GM18907 (cell line): ENCODE data around the gene PPM1E.
"Not testable (repeated sequence)": the region's sequence is repeated elsewhere in the genome, so short reads cannot be mapped to it uniquely, and the experiment has no call there.

Experiments
- ATAC-seq: cut with Tn5 transposase; IDR thresholded peaks from one replicate; pipeline ENCODE4 v1.9.1; 2021; ENCODE audit warnings: mild to moderate bottlenecking, moderate library complexity; ENCODE audit not compliant: unreplicated experiment

Gene PPM1E

DNA sequence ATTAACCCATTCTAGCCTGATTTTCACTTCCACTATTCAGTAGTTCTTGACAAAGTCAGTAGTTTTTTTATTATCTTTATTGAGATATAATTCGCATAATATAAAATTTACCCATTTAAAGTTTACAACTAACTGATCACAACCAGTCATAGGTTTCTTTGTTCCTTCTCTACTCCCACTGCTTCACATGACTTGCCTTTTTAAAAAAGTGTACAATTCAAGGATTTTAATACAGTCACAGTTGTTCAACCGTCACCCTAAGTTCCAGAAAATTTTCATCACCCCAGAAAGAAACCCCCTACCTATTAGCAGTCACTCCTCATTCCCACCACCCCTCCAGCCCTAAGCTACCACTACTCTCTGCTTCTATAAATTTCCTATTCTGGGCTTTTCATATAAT, 188.5 kb downstream of the PPM1E start:
- ATAC-seq, result no peak

DNA sequence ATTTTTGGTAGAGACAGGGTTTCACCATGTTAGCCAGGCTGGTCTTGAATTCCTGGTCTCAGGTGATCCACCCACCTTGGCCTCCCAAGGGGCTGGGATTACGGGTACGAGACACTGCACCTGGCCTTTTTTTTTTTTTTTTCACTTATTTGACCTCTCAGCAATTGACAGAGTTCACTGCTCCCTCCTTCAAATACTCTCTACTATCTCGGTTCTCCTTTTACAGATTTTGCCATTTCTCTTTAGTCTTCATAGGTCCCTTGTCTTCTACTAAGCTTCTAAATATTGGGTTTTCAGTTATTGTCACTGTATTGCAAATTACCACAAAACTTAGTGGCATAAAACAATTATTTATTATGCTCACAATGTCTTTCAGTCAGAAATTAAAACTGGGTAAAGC, 191.8 kb downstream of the PPM1E start:
- no peak for ATAC-seq

DNA sequence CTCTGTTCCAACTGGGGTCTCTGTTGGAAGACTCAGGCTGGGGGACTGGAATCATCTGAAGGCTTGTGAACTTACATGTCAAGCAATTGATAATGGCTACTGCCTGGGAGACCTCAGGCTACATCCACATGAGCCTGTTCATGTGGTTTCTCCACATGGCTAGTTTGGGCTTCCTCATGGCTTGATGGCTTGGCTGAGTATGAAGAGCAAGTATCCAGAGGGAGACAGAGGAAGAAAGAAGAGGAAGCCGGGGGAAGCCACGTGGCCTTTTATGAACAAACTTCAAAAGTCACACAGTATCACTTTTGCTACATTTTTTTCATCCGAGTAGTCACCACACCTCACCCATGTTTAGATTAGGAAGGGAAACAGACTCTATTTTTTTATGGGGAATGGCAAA, 192.2 kb downstream of the PPM1E start:
- no peak for ATAC-seq

DNA sequence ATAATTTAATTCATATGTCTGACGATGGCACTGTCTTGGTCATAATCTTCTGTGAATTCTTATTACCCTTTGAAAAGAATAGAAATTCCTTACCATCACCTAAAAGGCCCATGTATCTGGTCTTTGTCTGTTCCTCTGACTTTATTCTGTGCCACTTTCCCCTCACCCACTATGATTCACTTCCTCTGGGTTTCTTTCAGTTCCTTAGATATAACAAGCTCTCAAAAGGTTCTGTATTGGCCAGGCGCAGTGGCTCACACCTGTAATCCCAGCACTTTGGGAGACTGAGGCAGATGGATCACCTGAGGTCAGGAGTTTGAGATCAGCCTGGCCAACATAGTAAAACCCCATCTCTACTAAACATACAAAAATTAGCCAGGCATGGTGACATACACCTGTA, 198.7 kb downstream of the PPM1E start:
- ATAC-seq, result not testable (repeated sequence)

DNA sequence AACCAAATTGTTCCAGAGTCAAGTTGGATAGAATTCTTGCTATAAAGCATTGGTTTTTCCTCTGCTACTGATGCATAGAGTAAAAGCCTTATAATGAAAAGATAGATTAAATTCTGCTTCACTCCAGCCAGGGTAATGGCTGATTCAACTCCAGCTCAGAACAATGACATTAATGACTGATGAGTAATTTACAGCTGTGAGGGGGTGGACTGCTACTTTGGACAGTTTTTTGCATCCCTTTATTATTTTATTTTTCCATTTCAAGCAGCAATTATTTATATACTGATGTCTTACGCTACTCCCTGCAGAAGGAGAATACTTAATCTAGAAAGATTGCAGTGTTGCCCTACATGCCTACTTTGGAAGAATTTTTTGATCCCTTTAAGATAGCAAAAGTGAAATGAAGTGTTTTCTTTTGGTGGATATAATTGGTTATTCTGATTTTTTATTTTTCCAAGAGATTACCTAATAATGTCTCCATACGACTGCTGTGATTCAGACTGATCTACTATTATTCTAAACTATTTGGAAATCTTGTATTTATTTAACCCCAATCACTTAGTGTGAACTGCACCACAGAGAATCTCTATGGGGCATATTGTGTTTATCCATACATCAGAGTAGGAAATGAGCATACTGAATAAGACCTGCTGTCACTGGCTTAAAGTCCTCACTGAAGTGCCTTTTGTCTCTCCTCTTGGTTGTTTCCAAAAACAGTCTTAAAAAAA, 201.5 kb downstream of the PPM1E start:
- no peak for ATAC-seq

DNA sequence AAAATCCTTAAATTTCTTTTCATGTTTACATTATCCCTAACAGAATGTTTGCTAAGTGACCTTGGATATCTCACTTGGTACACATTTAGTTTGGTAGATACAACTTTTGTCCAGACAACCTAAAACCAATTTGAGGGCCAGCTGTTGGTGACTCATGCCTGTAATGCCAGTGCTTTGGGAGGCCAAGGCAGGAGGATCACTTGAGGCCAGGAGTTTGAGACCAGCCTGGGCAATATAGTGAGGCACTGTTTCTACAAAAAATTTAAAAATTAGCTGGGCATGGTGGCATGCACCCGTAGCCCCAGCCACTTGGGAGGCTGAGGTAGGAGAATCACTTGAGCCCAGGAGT, 202.0 kb downstream of the PPM1E start:
- not testable (repeated sequence) for ATAC-seq

DNA sequence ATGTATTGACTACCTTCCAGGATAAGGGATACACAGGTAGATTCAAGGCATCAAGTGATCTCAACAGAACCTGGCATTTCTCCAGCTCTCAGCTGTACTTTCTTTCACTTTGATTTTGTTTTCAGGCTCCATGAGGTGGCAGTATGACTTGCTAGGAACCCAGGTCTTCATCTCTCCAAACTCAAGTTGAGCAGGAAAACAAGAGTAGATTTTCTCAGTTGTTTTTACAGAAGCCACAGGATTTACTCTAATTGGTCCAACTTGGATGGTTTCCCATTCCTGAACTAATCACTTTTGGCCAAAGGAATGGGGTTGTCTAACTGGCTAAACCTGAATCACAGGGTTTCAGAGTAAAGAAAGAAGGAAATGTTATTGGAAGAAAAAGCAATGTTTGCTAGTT, 204.4 kb downstream of the PPM1E start:
- no peak for ATAC-seq

DNA sequence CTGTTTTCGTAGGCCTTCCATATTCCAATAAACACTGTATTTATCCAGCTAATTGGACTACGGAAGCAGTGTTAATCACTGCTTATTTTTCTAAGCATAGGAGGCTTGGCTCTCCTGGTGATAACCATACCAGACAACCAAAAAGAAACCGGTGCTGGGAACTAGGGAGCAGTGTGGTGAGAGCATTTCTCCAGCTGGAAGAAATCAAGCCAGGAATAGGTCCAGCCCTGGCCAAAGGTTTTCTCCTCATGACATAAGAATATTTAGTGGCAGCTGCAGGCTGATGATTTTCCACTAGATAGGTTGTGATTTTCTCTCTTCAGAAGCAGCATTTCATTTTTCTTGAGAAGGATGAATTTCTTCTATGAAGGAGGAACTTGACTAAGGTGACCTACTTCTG, 209.6 kb downstream of the PPM1E start:
- no peak for ATAC-seq

DNA sequence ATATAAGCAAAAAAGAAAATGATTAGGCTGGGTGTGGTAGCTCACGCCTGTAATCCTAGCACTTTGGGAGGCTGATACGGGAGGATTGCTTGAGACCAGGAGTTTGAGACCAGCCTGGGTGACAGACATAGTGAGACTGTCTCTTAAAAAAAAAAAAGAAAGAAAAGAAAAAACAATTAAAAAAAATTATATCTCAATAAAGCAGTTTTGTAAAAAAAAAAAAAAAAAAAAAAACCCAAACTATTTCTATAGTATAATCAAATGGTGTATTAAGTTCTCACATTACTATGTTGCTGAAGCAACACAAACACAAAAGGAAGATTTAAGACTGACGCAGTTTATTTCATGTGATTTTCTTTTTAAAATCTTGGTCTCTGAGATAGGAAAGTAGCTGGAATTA, 210.6 kb downstream of the PPM1E start:
- no peak for ATAC-seq

DNA sequence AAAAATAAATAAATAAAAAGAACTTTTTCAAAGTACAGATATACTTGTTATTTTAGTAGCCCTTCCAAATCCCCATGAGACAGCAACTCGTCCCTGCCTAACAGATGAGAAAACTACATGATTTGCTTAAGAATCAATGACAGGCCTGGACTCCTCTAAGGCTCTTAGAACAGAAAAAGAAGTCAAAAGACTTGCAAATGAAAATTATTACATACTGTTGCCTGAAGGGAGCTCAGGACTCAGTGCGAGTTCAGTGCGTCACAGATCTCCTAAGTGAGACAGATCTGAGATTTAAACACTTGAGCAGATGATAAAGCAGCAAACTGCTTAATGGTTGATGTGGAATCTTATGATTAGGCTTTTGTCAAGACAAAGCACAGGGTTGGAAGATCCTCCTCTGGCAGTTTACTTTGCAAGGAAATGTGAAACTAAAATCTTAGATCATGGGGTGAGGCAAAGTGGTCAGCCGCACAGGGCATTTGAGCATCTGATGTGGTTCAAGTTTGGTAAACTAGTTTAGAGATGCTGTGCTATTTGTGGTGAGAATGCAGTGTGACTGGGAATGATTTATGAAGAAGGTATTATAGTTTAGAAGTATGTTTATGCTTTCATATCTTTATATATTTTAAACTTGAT, 212.9 kb downstream of the PPM1E start:
- no peak for ATAC-seq

DNA sequence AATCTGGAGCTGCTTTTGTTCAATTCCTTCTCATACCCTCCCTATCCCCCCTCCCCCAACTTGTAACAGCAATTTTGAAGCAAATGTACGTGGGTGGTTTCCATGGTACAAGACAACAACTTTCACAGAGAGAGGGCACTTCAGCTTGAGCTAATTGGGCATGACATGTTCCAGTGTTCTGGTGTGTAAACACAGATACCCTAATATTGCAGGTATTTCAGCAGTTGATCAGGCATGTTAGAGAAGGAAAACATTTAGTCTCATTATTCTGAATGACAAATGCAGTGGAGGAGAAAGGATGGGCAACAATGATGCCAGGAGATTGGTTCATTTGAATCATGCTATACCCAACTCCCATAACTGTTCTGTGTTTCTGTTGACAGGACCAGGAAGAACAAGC, 213.5 kb downstream of the PPM1E start:
- ATAC-seq, result no peak

DNA sequence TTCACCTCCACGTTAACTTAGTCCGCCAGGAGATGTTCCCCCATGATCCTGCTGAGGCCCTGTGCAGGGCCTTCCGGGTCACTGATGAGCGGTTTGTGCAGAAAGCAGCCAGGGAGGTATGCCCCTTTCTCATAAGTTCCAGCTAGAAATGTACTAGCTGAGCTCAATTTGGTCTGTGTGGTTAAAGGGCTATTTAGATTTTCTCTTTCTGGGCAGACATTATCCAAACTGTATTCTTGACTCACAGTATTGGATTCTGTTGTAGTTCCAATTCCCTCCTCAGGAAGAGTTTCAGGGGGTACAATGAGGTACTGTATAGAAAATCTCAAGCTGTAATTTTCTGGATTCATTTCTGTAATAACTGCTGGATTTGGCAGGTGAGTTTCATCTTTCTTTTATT, 214.0 kb downstream of the PPM1E start:
- no peak for ATAC-seq

DNA sequence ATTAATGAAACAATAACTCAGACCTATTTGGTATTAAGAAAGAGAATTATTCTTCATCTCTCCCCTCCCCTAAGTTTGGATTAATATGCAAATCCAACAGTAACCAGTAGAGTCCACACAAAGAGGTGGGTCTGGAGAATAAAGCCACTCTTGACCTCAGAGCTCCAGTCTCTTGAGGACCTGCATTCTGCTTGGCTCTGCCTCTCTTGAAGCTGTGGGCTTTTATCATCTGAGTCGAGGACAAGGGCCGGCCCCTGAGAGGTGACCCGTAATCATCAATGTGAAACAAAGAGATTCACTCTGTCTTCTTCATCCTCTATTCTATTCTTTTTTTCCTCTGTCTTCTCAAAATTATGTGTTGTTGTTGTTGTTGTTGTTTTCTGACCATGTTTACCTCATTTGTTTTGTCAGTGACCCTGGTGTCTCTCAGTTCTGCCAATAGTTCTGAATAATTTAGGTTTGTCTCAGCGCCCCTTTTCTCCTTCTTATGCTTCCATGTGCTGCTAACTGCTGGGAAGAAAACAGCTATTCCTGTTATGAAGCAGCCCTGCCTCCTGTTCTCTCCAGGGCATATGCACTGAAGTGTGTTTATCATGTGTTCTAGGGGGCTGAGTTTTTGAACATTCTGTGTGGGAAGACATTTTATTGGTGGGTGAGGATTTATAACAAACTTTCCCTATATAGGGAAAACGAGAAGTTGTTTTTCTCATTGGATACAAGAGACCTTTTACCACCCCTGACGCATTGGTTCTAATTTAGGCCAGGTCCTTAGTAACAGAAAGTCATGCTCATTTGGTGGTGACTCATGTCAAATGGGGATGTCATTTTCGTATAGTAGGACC, 215.2 kb downstream of the PPM1E start:
- ATAC-seq, result no peak

DNA sequence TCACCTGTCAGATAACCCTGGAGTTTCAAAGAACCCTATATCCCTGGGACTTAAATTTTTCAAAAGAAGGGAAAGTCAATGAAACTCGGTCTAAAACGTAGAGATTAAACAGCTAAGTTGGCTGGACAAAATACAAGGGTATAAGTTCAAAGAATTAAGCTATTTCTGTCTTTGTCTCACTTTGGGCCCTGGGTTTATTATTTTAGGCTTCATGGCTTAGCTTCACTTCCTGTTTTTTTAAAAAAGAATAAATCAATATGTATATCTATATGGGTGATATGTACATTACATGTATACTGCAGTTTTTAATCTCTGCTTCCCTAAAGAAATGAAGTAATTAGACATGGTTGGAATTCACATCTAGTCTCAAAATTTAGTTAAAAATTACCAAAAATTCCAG, 218.7 kb downstream of the PPM1E start:
- no peak for ATAC-seq

DNA sequence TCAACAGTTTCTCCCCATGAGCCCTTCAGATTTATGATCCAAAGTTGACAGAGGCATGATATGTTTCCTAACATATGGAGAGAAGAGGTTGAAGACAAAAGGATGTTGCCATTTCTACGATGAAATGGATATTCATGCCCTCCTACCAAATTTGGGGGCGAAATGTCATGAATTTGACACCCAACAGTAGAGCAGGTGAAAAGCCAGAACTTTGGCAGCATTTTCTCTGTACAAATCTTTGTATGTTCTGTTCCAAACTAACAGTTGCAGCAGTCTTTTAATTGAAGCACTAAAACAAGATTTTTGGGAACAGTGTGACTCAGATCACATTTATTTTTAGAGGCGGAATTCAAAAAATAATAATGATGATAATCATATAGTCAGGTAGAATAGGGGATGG, 220.9 kb downstream of the PPM1E start:
- no peak for ATAC-seq

DNA sequence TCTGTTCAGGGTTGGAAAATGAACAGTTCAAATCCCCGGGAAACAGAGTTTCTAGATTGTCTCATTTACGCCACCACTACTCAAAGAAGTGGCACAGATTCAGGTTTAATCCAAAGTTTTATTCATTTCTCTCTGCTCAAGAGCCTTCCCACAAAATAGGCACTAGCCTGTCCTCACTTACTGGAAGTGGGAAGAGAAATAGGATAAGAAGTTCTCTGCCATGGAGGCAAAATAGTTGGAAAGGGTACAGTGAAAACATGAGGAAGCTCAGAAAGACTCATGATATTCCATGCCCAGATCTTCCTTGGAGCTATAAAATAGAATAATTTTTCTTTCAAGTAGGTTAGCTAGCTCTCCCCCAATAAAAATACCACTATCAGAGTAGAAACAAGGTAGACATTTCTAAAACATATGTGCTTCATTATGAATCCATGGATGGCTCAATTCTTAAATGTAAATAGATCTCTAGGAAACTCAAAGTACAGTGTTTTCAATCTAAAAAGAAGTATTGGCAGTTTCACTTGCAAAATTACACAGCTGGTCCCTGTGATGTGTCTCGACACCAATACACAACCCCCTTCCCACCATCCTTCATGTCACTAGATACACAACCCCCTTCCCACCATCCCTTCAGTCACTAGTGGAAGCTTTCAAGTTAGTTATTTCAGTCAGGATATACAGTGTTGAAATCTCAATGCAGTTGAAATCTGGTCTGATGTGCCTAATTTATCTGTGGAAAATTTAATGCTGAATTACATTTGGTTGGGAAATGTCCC, 225.2 kb downstream of the PPM1E start:
- ATAC-seq, result no peak

DNA sequence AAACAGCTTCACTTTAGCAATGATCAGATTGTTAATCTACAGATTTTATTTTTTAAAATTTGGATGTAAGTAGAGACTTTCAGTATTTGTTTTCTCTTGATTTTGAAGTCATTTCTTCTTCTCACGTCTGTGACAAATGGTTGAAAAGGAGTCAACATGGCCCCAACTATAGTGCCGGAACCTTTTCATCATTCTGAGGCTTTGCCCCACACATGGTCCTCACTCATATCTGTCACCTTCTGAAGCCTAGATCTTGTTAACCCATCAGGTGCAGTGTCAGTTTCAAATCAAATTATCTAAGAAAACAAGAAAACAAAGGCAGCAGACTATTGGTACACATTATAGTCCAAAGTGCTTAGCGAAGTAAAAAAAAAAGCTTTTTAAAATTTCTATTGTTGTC, 227.0 kb downstream of the PPM1E start:
- ATAC-seq, result no peak

DNA sequence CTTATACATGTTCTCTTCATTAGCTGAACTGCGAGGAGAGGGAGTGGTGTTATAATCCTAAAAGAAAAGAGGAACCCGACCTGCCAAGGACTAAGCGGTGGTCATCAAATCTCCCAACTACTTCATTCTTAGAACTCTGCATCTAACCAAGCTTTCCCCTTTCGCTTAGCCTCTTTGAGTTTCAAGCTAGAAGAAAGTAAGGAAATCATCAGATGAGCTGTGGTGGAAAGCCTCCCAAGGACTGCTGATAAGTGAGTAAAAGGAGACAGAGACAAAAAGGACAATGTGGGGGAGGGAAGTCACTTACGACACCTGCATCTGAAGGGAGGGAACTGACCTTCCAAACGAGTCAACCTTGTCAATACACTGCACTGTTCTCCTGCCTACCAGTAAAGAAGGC, 229.7 kb downstream of the PPM1E start:
- ATAC-seq, result no peak

DNA sequence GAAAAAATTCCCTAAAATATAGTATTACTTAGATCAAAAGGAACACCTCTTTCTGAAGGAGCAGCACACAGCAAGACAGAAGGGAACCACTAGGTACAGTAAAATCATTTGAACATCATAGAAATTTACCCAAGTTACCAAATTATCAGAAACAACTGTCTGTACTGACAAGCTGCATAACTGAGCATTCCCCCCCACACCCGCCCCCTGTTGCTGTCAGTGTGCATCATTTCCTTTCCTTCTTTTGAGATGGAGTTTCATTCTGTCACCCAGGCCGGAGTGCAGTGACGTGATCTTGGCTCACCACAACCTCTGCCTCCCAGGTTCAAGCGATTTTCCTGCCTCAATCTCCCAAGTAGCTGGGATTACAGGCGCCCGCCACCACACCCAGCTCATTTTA, 230.3 kb downstream of the PPM1E start:
- no peak for ATAC-seq

DNA sequence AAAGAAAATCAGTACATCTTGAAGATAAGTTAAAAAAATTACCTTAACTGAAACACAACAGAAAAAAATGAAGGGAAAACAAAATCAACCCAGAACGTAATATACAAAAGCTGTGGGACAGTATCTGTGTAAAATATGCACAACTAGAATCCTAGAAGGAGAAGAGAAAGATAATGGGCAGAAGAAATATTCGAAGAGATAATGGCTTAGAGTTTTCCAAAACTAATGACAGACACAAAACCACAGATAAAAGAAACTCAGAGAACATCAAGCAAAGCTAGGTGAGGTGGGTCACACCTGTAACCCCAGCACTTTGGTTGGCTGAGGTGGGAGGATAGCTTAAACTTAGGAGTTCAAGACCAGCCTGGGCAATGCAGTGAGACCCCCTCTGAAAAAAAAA, 234.0 kb downstream of the PPM1E start:
- no peak for ATAC-seq

DNA sequence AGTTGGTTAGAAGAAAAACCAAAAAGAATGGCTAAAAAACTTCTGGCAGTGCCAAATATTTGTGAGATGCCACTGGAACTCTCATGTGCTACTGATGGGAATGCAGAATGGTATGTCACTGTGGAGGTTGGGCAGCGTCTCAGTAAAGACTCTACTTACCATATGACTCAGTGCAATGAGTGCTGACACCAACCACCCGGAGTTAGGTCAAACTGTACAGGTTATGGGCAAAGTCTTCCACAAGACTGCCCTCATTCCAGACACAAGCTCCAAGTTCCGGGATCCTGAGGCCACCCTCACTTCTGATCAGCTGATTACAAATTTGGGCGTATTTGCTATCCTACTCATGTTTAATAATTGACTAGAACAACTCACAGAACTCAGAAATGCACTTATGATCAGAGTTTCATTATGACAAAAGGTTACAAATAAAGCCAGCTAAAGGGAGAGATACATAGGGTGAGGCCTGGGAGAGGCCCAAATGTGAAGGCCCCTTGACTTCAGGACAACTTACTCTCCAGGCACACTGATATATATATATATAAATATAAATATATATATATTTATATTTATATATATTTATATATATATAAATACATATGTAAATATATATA, 236.2 kb downstream of the PPM1E start:
- ATAC-seq, result peak; percentile 77
